Ascending aorta (tissue), 2 donors: ENCODE results near the gene BAZ2B. TPM values are rescaled to one million over a fixed set of nuclear protein-coding genes. Genes with fewer than 3 reads are reported as not detected.

Experiments used
- DNase-seq, 2 donors: peaks; one replicate each; pipeline ENCODE4 v3.0.0-alpha.2; 2019; ENCODE audit warnings: low spot score in 2 of 2
- H3K27ac ChIP-seq, 2 donors: fragments of 200-600 bp; sonication (generic); one replicate each; pipeline ENCODE4 v1.5.1; 2016 to 2017; ENCODE audit warnings: mild to moderate bottlenecking in 1 of 2
- H3K27me3 ChIP-seq: fragments of 200-600 bp; sonication (generic); one replicate; pipeline ENCODE4 v1.5.1; 2017
- H3K36me3 ChIP-seq, 2 donors: fragments of 200-600 bp; sonication (generic); one replicate each; pipeline ENCODE4 v1.5.1; 2016
- H3K4me1 ChIP-seq, 2 donors: fragments of 200-600 bp; sonication (generic); one replicate each; pipeline ENCODE4 v1.5.1; 2016 to 2017; ENCODE audit warnings: mild to moderate bottlenecking in 1 of 2
- H3K4me3 ChIP-seq, 2 donors: fragments of 200-600 bp; sonication (generic); one replicate each; pipeline ENCODE4 v1.5.1; 2016 to 2017; ENCODE audit warnings: mild to moderate bottlenecking in 1 of 2
- H3K9me3 ChIP-seq, 2 donors: fragments of 200-600 bp; sonication (generic); one replicate each; pipeline ENCODE4 v1.5.1; 2016
- intact Hi-C: fragments of 100-400 bp; cut with DNase I; formaldehyde crosslinking; loops from one replicate; pipeline ENCODE4 v1.15.1; 2023
- total RNA-seq: library from RNA; depleted of rRNA; stranded (reverse); fragments of >200 nt; gene quantifications from one replicate; pipeline ENCODE4 v1.1.0, GENCODE V29; 2016
- TF ChIP-seq, protein P1 (sequence below), 3 experiments: fragments of 200-600 bp in 2 of 3; fragments of 450-650 bp in 1 of 3; sonication (generic) in 2 of 3; IDR thresholded peaks; one replicate each; pipeline ENCODE4 v1.5.1; 2016 to 2019; ENCODE audit warnings: antibody characterized with exemption in 3 of 3, mild to moderate bottlenecking in 1 of 3, moderate library complexity in 1 of 3

Gene BAZ2B
- total RNA-seq, 1 donor from 2014 or later: 30.8 TPM

DNA sequence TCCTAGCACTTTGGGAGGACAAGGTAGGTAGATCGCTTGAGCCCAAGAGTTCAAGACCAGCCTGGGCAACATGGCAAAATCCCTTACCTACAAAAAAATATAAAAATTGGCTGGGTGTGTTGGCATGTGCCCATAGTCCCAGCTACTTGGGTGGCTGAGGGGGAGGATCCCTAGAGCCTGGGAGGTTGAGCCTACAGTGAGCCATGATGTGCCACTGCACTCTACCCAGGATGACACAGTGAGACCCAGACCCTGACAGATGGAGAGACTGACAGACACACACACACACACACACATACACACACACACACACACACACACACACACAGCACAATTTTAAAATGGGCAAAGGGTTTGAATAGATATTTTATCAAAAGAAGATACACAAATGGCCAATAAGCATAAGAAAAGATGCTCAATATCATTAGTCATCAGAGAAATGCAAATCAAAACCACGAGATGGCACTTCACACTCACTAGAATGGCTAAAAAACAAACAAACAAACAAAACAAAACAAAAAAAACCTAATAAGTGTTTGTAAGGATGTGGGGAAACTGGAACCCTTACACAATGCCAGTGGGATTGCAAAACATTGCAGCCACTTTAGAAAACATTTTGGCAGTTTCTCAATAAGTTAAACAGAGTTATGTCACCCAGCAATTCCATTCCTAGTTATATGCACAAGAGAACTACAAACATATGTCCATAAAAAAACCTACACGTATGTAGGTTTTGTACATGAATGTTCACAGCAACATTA, 42.3 kb downstream of the BAZ2B start:
- TF ChIP-seq, protein P1, sequence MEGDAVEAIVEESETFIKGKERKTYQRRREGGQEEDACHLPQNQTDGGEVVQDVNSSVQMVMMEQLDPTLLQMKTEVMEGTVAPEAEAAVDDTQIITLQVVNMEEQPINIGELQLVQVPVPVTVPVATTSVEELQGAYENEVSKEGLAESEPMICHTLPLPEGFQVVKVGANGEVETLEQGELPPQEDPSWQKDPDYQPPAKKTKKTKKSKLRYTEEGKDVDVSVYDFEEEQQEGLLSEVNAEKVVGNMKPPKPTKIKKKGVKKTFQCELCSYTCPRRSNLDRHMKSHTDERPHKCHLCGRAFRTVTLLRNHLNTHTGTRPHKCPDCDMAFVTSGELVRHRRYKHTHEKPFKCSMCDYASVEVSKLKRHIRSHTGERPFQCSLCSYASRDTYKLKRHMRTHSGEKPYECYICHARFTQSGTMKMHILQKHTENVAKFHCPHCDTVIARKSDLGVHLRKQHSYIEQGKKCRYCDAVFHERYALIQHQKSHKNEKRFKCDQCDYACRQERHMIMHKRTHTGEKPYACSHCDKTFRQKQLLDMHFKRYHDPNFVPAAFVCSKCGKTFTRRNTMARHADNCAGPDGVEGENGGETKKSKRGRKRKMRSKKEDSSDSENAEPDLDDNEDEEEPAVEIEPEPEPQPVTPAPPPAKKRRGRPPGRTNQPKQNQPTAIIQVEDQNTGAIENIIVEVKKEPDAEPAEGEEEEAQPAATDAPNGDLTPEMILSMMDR (IDR thresholded peaks at IDR 0.05): no peak
- no peak for DNase-seq

DNA sequence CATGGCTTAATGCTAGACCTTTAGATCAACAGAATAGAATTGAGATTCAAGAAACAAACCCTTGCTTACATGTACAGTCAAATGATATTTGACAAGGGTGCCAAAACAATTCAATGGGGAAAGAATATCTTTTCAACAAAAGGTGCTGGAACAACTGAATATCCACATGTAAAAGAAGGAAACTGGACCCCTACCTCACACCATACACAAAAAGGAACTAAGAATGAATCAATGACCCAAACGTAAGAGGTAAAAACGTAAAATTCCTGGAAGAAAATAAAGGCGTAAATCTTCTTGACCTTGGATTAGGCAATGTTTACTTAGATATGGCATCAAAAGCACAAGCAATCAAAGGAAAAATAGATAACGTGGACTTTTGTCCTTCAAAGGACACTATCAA, 43.1 kb downstream of the BAZ2B start:
- Histone ChIP-seq H3K4me3 (no peak overlapping the region), H3K36me3 (no peaks in the 10 kb centered on the region), H3K27ac (no peak overlapping the region), H3K9me3 (peaks cover 0 to 6% of the 10 kb centered on the region in 2 donors), H3K27me3 (no peaks in the 10 kb centered on the region), H3K4me1 (no peaks in the 10 kb centered on the region)
- intact Hi-C loops: no loop called here
- no peak for DNase-seq
- TF ChIP-seq, protein P1 (IDR thresholded peaks at IDR 0.05): no peak

More for the DNA sequence above, 42.3 kb downstream of the BAZ2B start:
- H3K9me3 ChIP-seq: peaks cover 0 to 6% of the 10 kb centered on the region in 2 donors
- H3K4me1 ChIP-seq: no peaks in the 10 kb centered on the region
- no peak overlapping the region for H3K4me3 ChIP-seq
- H3K27ac ChIP-seq: no peak overlapping the region
- intact Hi-C loops: no loop called here
- no peaks in the 10 kb centered on the region for H3K36me3 ChIP-seq
- H3K27me3 ChIP-seq: no peaks in the 10 kb centered on the region

DNA sequence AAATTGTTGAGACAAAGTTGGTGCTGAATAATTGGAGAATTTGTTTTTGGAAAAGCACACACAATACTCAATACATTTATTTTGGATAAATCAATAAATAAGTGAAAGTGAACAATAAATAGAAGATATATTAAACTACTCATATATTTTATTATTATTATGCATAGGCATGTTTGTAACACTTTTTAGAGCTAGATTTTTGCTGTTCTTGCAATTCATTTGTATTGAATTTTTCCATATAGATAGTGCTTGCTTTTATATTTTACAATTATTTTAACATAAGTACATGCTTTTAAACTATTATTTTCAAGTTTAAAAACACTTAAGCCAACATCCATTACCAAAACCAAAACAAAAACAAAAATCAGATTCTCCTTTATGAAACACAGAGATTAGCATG, 43.9 kb downstream of the BAZ2B start:
- Histone ChIP-seq H3K9me3 (peaks cover 0 to 6% of the 10 kb centered on the region in 2 donors), H3K36me3 (no peaks in the 10 kb centered on the region), H3K27me3 (no peaks in the 10 kb centered on the region), H3K27ac (no peak overlapping the region), H3K4me1 (no peaks in the 10 kb centered on the region), H3K4me3 (no peak overlapping the region)
- intact Hi-C loops: no loop called here
- no peak for DNase-seq
- TF ChIP-seq, protein P1 (IDR thresholded peaks at IDR 0.05): no peak

DNA sequence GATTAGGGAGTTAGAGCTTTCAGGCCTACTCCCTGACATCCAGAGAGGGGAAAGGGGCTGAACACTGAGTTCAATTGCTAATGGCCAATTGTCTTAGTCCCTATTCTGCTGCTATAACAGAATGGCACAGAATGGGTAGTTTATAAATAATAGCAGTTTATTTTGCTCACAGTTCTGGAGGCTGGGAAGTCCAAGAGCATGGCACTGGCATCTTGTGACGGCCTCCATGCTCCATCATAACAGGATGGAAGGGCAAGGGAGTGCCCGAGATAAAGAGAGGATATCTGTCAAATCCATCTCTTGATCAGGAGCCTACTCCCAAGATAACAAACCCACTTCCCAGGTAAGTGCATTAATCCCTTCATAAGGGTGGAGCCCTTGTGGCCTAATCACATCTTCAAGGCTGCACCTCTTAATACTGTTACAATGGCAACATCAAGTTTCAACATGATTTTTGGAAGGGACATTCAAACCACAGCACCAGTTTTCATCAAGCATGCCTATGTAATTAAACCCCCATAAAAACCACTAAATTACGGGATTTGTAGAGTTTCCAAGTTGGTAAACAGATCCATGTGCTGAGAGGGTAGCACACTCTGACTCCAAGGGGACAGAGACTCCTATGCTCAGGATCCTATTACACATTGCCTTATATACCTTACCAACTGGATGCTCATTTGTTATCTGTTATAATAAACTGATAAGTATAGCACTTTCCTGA, 44.6 kb downstream of the BAZ2B start:
- TF ChIP-seq, protein P1 (IDR thresholded peaks at IDR 0.05): no peak
- Histone ChIP-seq H3K36me3 (no peaks in the 10 kb centered on the region), H3K27ac (no peak overlapping the region), H3K27me3 (no peaks in the 10 kb centered on the region), H3K9me3 (peaks cover 0 to 6% of the 10 kb centered on the region in 2 donors), H3K4me1 (no peaks in the 10 kb centered on the region), H3K4me3 (no peak overlapping the region)
- no peak for DNase-seq
- intact Hi-C loops: no loop called here

DNA sequence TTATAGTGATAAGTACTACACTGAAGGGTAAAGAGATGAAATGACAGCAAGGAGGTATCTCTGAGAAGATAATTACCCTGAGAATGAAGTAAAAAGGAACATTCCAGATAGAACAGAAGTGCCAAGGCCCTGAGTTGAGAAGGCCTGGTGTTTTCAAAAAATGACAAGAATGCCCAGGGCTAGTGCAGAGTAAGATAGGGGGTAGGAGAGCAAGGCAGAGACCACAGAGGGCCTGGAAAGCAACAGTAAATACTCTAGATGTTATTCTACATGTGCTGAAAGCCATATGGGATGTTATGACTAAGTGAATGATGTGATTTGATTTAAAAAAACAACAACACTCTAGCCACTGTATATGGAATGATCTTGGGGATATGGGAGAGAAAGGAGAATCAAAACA, 52.3 kb downstream of the BAZ2B start:
- Histone ChIP-seq H3K36me3 (no peaks in the 10 kb centered on the region), H3K4me1 (no peaks in the 10 kb centered on the region), H3K27me3 (no peaks in the 10 kb centered on the region), H3K4me3 (no peak overlapping the region), H3K27ac (no peak overlapping the region), H3K9me3 (no peaks in the 10 kb centered on the region)
- TF ChIP-seq, protein P1 (IDR thresholded peaks at IDR 0.05): no peak
- intact Hi-C loops: no loop called here
- DNase-seq: no peak
